ENCODE results near the gene PPP2R5E.

PPP2R5E gene

GRCh38 chr14:63470962-63471793 lies 72.0 kb downstream of the PPP2R5E start:
- no peak for DNase-seq

- no peak for DNase-seq
These were observed 74.9 kb downstream of the PPP2R5E start for GRCh38 chr14:63468294-63468693.

- DNase-seq = no peak
These were observed 75.6 kb downstream of the PPP2R5E start for GRCh38 chr14:63467440-63468072.

GRCh38 chr14:63465347-63465746 lies 77.8 kb downstream of the PPP2R5E start:
- DNase-seq = no peak

- no peak for DNase-seq
These were observed 82.4 kb downstream of the PPP2R5E start for GRCh38 chr14:63460680-63461369.

- no peak for DNase-seq
These were observed 83.4 kb downstream of the PPP2R5E start for GRCh38 chr14:63459738-63460137.

GRCh38 chr14:63457498-63457897 lies 85.7 kb downstream of the PPP2R5E start:
- no peak for DNase-seq

- DNase-seq = no peak
These were observed 88.1 kb downstream of the PPP2R5E start for GRCh38 chr14:63454863-63455622.

- no peak for DNase-seq
These were observed 88.7 kb downstream of the PPP2R5E start for GRCh38 chr14:63454436-63454835.

GRCh38 chr14:63453443-63453936 lies 89.7 kb downstream of the PPP2R5E start:
- no peak for DNase-seq

- no peak for DNase-seq
These were observed 90.4 kb downstream of the PPP2R5E start for GRCh38 chr14:63452796-63453195.

- no peak for DNase-seq
These were observed 94.3 kb downstream of the PPP2R5E start for GRCh38 chr14:63448841-63449240.

- no peak for DNase-seq
These were observed 98.6 kb downstream of the PPP2R5E start for GRCh38 chr14:63444588-63444987.

GRCh38 chr14:63443988-63444387 lies 99.2 kb downstream of the PPP2R5E start:
- DNase-seq = no peak

GRCh38 chr14:63443361-63443760 lies 99.8 kb downstream of the PPP2R5E start:
- no peak for DNase-seq

- no peak for DNase-seq
These were observed 105.0 kb downstream of the PPP2R5E start for GRCh38 chr14:63438065-63438757.

GRCh38 chr14:63436286-63437098 lies 106.7 kb downstream of the PPP2R5E start:
- no peak for DNase-seq

- no peak for DNase-seq
These were observed 107.3 kb downstream of the PPP2R5E start for GRCh38 chr14:63435838-63436237.

GRCh38 chr14:63435204-63435603 lies 108.0 kb downstream of the PPP2R5E start:
- no peak for DNase-seq

- DNase-seq = no peak
These were observed 110.2 kb downstream of the PPP2R5E start for GRCh38 chr14:63432888-63433552.

GRCh38 chr14:63432228-63432627 lies 110.9 kb downstream of the PPP2R5E start:
- no peak for DNase-seq
